ENCODE data around the gene RPP38.

- no peak for TF ChIP-seq CTCF (IDR thresholded peaks at IDR 0.05 in 4 of 5, conservative IDR thresholded peaks at IDR 0.05 in 1 of 5)
- no peak for TF ChIP-seq POLR2A (IDR thresholded peaks at IDR 0.05)
Observed at GRCh38 chr10:15113766-15114165, 16.6 kb downstream of the RPP38 start.

Data from gastrocnemius medialis (tissue), 4 donors.